ENCODE data around the gene NOX3. TPM values are rescaled to one million over a fixed set of nuclear protein-coding genes. Genes with fewer than 3 reads are reported as not detected.

Gene NOX3
- total and polyA plus RNA-seq, 8 donors: not detected

DNA sequence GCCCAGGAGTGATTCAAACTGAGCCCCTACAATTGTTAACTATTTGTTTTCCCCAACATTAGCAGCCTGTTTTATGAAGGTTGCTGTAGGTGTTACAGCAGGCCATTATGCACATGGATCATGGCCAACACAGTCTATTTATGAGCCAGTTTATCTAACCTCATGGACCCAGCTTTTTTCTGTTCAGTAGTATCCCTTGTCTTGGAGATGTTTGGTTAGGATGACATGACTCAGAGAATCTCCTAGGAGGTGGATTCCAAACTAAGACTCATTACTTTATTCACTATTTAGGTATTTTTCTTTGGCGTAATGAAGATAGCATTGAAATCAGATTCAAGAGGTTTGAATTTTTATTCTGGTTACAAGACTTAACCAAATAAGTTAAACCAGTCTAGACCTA lies 78.6 kb downstream of the NOX3 start:
- no peak overlapping the region for H3K4me3 ChIP-seq
- H3K36me3 ChIP-seq: no peaks in the 10 kb centered on the region
- DNase-seq (no peak), FAIRE-seq (no peak), ATAC-seq (no peak)
- no peaks in the 10 kb centered on the region for H3K4me1 ChIP-seq
- H3K27me3 ChIP-seq: no peaks in the 10 kb centered on the region
- no peak overlapping the region for H3K27ac ChIP-seq
- TF ChIP-seq, protein P1, sequence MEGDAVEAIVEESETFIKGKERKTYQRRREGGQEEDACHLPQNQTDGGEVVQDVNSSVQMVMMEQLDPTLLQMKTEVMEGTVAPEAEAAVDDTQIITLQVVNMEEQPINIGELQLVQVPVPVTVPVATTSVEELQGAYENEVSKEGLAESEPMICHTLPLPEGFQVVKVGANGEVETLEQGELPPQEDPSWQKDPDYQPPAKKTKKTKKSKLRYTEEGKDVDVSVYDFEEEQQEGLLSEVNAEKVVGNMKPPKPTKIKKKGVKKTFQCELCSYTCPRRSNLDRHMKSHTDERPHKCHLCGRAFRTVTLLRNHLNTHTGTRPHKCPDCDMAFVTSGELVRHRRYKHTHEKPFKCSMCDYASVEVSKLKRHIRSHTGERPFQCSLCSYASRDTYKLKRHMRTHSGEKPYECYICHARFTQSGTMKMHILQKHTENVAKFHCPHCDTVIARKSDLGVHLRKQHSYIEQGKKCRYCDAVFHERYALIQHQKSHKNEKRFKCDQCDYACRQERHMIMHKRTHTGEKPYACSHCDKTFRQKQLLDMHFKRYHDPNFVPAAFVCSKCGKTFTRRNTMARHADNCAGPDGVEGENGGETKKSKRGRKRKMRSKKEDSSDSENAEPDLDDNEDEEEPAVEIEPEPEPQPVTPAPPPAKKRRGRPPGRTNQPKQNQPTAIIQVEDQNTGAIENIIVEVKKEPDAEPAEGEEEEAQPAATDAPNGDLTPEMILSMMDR (IDR thresholded peaks at IDR 0.05): no peak
- WGBS, 2 donors: 90 to 98% methylated on average over 1 of the region's 1 CpG
- intact Hi-C loops (cut with DNase I): no loop called here
- H3K9me3 ChIP-seq: no peaks in the 10 kb centered on the region

DNA sequence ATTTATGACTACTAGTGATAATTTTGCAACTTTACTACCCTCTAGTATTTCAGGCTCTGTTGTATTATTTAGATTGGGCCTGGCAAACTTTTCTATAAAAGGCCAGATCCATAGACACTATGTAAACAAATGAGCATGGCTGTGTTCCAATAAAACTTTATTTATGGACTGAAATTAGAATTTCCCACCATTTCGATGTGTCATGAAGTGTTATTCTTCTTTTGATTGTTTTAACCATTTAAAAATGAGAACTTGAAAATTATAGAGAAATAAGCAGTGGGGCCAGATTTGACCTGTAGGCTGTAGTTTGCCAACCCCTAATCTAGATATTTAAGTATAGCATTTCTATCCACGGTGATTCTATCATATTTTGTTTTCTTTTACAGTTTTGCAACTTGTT lies 79.8 kb downstream of the NOX3 start:
- WGBS, 2 donors: 65 to 69% methylated on average over 2 of the region's 2 CpGs
- no peak overlapping the region for H3K27ac ChIP-seq
- H3K9me3 ChIP-seq: no peaks in the 10 kb centered on the region
- H3K36me3 ChIP-seq: no peaks in the 10 kb centered on the region
- H3K27me3 ChIP-seq: no peaks in the 10 kb centered on the region
- intact Hi-C loops (cut with DNase I): no loop called here
- H3K4me1 ChIP-seq: no peaks in the 10 kb centered on the region
- DNase-seq (no peak), FAIRE-seq (no peak), ATAC-seq (no peak)
- TF ChIP-seq, protein P1 (IDR thresholded peaks at IDR 0.05): no peak
- no peak overlapping the region for H3K4me3 ChIP-seq

DNA sequence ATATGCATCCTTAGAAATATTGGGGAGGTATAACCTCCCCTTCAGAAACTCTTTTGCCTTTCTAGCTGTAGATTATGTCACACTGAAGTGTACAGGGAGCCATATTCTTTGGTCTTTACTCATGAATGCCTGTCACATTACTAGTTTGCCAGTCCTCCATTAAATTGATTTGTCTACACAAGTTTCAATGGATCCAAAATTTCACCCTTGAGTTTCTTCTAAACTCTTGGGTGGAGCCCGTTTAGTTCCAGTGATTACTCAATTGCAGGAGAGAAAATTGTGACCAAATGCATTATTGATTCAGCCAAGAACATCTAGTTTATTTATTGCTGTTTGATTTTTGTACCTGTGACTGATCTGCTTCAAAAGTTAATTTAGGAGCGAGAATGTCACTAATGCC lies 81.0 kb downstream of the NOX3 start:
- Histone ChIP-seq H3K4me1 (no peaks in the 10 kb centered on the region), H3K36me3 (no peaks in the 10 kb centered on the region), H3K27ac (no peak overlapping the region), H3K9me3 (no peaks in the 10 kb centered on the region), H3K27me3 (no peaks in the 10 kb centered on the region), H3K4me3 (no peak overlapping the region)
- DNase-seq (no peak), FAIRE-seq (no peak), ATAC-seq (no peak)
- intact Hi-C loops (cut with DNase I): no loop called here
- TF ChIP-seq, protein P1 (IDR thresholded peaks at IDR 0.05): no peak
- WGBS, 2 donors: 32 to 39% methylated on average over 2 of the region's 2 CpGs

DNA sequence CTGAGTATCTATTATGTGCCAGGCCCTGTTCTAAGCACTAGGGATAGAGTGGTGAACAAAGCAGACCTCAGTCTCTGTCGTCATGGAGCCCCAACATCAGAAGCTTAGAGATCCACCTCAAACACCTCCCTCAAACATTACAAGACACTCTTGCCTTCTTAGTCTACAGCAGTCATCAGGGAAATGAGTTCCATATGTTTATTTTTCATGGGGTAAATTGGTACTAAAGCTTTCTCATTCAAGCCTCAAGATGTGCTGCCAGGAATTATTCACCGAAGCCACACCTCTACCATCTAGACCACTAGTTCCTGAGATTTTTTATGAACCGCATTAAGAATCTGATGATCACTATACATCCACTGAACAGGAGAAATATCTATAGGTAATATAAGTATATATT lies 82.4 kb downstream of the NOX3 start:
- no peak overlapping the region for H3K4me3 ChIP-seq
- ATAC-seq (no peak), DNase-seq (no peak), FAIRE-seq (no peak)
- no peaks in the 10 kb centered on the region for H3K36me3 ChIP-seq
- H3K27ac ChIP-seq: no peak overlapping the region
- intact Hi-C loops (cut with DNase I): no loop called here
- TF ChIP-seq, protein P1 (IDR thresholded peaks at IDR 0.05): no peak
- H3K27me3 ChIP-seq: no peaks in the 10 kb centered on the region
- H3K9me3 ChIP-seq: no peaks in the 10 kb centered on the region
- H3K4me1 ChIP-seq: no peaks in the 10 kb centered on the region
- WGBS, 2 donors: 82 to 85% methylated on average over 3 of the region's 3 CpGs

DNA sequence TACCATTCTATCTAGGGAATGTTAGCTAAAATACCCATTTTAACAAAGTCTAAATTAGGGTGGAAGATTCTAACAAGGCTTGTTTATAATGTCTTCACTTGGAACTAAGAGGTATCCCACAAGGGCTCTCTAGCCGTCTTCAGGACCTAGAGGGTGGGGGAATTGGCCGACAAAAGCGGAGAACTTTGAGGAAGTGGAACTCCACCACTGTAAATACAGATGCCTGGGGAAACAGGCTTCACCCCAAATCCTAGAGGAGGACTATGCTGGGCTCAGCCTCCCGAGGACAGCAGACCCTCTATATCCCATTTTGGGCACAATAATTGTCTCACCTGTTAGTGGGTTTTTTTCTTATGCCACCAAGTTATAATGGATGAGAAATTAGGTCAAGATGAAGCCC lies 83.4 kb downstream of the NOX3 start:
- FAIRE-seq (no peak), ATAC-seq (no peak), DNase-seq (no peak)
- H3K9me3 ChIP-seq: no peaks in the 10 kb centered on the region
- H3K36me3 ChIP-seq: no peaks in the 10 kb centered on the region
- H3K27ac ChIP-seq: no peak overlapping the region
- no peaks in the 10 kb centered on the region for H3K4me1 ChIP-seq
- H3K27me3 ChIP-seq: no peaks in the 10 kb centered on the region
- no peak overlapping the region for H3K4me3 ChIP-seq
- TF ChIP-seq, protein P1 (IDR thresholded peaks at IDR 0.05): no peak
- WGBS, 2 donors: 70 to 83% methylated on average over 4 of the region's 4 CpGs
- intact Hi-C loops (cut with DNase I): no loop called here

Data from pancreas (tissue), 10 donors.